ENCODE measurements around the gene ERF.

GRCh38 chr19:42277821-42278451 lies 23.0 kb upstream of the ERF start:
- TF ChIP-seq CTCF (IDR thresholded peaks at IDR 0.05; ENCODE audit: low read depth, low read length, missing input control) (no peak), REST (IDR thresholded peaks at IDR 0.05) (no peak), SP1 (IDR thresholded peaks at IDR 0.05) (no peak), MAX (IDR thresholded peaks at IDR 0.05) (no peak), RAD21 (IDR thresholded peaks at IDR 0.05) (no peak), JUND (IDR thresholded peaks at IDR 0.05) (no peak), FOXA2 (IDR thresholded peaks at IDR 0.05) (no peak), GABPA (IDR thresholded peaks at IDR 0.05 in 1 of 2, conservative IDR thresholded peaks at IDR 0.05 in 1 of 2) (no peak), TAF1 (conservative IDR thresholded peaks at IDR 0.05) (no peak), EGR1 (IDR thresholded peaks at IDR 0.05; ENCODE audit: low read depth in 2 of 2) (no peak), FOXA1 (IDR thresholded peaks at IDR 0.05) (no peak), HNF4A (conservative IDR thresholded peaks at IDR 0.05) (no peak), RXRA (IDR thresholded peaks at IDR 0.05) (no peak), ATF3 (IDR thresholded peaks at IDR 0.05) (no peak)

Measured in liver (tissue), 3 donors.